Bone marrow (tissue), 2 donors: ENCODE results near the gene CEPT1.
A peak's percentile ranks its signal among the peaks of the same experiment; 100 is the strongest.

Experiments used
- DNase-seq, 2 donors: peaks; one replicate each; lab custom pipeline; 2025; lab: John Stamatoyannopoulos, UW

CEPT1 gene

DNA sequence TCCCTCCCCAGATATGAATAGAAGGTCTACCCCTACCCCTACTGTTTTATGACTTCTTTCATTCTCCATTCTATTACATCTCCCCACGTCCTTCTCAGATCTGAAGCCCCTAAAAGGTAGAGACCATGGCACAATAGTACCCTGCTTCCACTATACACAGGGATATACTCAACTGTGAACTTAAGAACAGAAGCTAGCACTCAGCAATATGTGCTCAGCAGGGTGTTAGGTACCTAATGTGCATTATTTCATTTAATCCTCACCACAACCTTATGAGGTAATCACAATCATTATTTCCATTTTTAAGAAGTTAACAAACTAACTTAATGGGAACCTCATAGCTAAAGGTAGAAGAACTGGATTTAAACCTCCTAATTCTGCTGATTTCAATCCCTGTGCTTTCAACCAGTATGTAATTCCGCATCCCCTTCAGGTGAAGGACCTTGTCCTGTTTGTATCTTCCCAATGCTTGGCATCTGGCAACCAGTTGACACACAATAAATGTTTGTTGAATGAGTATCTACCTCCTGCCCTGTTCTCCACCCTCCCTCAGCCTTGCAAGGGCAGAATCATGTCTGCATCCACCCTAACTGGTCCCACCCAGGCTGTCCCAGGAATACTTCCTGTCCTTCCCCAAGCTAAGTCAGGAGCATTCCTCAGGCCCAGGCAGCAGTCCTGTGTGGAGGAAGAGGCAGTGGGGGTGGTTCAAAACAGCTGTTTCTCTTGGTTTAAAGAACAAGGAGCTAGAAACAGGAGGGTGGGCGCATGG is 53.9 kb downstream of the CEPT1 start:
- no peak for DNase-seq

DNA sequence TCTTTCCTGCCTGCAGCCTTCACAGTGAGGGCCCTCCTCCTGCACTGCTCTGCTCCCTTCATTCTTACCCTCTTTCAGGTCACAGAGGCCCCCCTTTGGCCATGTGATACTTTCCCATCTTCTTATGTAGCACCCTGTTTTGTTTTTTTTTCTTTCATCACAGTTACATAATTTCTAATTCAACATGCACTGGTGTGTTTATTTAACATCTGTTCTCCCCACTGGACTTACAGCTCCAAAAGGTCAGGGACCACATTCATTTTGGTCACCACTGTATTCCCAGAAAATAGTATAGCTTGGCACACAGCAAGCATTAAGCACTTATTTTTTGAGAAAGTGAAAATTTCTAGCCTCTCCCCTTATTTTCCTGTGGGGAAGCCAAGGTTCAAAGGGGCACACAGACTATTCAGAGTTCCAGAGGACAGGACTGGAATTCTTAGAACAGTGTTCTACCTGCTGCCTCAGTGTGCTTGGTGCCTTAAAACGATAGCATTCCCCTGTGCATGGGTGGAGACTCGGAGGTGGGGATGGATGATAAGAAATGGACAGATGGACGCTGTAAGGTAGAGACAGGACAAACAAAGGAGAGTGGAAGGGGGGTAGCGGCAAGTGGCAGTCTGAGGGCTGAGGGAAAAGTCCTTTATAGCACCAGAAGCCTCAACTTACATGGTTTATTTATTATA is 55.1 kb downstream of the CEPT1 start:
- no peak for DNase-seq

DNA sequence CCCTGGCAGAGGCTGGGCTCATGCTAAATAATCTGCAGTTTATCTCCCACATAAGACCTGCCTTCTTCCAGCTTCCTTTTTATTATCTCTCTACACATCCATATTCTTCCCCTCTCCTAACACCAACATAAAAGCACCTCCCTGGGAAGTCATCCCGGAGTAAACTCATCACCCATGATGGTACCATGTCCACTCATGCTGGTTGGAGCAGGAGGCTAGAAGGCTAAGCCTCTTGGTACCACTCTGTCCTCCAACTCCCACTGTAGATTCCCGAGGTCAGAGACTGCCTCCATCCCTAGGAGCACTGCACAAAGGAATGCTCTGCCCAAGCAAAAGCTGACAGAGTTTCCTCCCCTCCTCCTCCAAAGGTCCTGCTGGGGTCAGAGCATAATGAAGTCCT is 56.2 kb downstream of the CEPT1 start:
- DNase-seq: no peak

DNA sequence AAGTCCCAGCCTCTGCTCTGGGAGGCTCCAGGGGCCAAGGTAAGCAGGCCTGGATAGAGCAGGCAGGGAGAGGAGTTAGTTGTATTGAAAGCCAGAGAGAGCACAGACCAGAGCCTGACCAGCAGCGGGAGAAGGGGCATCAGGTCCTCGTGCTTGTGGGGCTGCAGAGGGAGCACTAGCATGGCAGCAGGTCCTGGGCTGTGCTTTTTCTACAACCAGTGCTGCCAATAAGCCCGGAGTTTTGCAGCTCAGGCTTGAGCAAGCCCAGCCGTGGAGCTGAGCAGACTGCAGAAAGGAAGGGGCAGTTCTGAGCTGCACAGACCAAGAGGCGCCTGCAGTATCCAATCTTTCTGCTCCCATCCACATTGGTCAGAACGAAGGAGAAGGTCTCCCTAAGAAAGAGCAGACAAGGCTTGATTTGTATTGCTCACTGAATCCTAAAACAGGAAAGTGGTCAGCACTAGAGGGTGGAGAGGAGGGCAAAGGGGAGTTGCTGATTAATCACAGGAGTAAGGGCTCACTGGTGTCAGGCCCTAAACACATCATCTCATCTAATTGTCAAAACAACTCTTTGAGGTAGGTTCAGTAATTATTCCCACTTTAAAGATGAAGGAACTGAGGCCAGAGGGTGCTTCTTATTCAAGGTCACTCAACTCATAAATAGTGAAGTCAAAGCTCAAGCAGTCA is 57.7 kb downstream of the CEPT1 start:
- no peak for DNase-seq

DNA sequence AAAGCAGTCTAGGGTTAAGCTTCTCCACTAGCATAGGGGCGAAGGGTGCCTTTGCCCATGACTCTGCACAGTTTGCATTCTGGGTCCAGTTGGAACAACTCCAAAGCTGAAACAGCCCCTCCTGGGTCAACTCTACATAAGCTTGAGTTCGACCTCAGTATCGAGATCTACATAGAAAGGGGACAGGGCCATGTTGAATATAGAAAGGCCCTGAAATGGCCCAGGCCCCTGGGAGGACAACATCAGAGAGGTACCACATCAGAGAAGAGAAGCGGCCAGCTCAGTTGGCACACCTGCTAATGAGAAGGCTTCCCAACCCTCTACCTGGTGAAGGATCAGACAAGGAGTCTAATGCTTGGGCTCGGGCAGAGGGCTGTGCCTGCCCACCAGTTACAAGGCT is 58.8 kb downstream of the CEPT1 start:
- DNase-seq: no peak

DNA sequence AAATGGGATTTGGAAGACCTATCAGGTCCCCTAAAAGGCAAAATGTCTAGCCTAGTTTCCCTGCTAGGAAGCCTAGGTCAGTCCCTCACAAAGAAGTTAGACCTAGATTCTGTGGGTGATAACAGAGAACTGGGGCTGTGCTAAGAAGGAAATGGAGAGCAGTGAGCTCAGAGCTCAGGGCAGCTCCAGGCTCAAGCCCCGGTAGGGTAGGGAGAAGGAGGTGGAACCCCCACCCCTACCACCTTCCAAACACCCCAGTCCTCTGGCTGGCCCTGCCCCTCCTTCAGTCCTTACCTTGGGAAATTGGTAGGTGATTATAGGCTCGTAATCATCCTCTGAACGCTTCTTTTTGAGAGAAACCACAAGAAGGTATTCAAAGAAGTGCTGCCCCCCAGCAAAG is 59.3 kb downstream of the CEPT1 start:
- DNase-seq: no peak

DNA sequence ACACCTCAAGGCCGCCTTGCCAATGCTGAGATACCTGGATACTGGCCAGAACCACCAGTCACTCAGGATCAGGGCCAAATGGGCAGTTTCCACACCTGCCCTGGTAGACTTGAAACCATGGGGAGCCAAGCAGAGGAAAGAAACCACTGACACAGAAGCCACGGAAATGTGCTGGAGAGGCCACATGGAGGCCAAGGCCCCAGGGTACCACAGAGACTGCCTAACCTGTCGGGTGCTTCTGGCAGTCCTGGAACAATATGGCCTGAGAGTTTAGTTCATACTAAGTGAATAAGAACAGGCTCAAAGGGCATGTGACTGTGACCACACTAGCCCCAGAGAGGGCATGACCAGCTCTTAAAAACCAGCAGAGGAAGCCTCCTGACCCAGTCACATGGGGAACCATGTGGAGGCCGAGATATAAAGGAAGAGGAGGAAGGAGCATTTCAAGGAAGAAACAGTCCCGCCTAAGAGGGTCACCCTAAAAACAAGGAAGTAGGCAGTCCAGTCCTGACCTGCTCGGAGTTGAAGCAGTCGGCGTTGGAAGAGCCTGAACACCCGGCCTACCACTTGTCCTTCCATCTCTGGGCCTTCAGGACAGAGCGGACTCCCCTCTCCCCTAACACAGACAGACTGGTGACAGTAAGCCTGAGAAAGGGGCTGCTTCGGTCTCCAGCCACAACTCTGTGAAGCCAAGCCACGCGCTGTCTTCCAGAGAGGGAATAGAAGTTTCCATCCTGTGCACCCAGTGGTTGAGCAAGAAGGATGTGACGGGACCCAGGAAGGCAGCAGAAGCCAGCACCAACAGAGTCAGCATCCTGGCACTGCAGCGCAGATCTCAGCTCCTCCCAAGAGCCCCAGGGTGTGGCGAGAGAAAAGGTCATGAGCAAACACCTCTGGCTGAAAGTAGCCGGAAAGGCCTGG is 60.1 kb downstream of the CEPT1 start, which contains the start of gene DENND2D:
Gene DENND2D (minus strand): TSS at position 766 of the 921 bp plus-strand sequence. CDS start 187 bp downstream, at position 579.
- no peak for DNase-seq

DNA sequence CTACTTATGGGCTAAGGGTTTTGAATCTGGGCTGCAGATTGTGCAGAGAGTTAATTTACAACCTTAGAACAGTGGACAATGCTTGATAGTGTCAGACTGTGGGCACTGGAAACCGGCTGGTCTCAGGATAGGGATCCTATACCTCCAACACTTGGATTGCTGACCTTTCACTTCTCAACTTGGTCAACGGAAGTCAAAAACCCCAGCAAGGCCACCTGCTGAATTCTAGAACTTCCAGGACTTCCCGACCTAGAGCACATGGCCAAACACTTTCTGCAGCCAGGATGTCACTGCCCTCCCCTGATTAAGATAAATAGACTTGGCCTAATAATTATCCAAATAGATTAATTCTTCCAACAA is 60.8 kb downstream of the CEPT1 start:
- no peak for DNase-seq

DNA sequence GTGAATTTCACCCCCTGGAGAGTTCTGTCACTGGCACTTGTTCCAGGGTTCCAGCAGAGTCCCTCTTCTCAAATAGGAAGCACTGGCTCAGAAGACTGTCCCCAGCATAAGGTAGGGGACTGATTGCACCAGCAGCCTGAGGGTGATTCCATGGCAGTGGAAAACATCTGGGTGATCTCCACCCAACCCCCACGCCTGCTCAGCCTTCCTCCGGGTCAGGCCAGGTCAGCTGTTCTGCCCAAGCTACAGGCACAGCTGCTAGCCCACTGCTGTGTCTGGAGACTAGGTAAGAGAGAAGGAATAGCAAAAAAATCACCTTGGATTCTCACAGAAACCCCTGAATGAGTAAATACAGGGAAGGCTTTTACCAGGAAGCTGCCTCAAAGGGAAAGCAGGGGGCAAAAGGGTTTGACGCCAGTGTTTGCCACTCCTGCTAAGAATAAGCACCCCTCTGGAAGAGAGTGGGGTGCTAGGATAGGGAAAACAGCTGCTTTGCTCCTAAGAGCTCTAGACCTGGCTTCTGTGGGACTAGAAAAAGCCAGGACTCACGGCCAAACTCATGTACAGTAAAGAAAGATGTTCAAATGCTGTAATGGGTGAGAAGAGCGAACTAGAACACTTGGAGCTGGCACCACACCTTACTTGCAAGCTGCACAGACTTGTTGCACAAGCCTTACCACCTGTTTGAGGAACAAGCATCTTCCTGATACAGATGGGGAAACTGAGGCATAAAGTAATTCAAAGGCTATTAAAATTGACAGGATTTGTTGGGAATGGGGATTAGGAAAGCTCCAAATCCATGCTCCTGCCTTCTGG is 61.5 kb downstream of the CEPT1 start:
- DNase-seq: no peak

DNA sequence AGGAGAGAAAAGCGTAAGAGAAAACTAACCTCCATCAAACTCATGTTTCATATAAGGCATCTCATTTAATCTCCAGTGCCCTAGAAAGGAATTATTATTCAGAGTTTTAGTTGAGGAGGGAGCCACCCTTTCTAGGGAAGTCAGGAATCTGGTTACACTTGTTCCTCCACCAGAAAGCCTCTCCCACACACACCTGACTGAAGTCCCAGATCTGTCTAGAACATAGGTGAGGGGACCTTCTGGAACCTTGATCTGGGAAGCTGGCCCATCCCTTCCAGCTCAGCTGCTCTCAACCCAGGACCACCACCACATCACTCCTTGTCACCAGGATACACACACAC is 62.3 kb downstream of the CEPT1 start:
- no peak for DNase-seq

DNA sequence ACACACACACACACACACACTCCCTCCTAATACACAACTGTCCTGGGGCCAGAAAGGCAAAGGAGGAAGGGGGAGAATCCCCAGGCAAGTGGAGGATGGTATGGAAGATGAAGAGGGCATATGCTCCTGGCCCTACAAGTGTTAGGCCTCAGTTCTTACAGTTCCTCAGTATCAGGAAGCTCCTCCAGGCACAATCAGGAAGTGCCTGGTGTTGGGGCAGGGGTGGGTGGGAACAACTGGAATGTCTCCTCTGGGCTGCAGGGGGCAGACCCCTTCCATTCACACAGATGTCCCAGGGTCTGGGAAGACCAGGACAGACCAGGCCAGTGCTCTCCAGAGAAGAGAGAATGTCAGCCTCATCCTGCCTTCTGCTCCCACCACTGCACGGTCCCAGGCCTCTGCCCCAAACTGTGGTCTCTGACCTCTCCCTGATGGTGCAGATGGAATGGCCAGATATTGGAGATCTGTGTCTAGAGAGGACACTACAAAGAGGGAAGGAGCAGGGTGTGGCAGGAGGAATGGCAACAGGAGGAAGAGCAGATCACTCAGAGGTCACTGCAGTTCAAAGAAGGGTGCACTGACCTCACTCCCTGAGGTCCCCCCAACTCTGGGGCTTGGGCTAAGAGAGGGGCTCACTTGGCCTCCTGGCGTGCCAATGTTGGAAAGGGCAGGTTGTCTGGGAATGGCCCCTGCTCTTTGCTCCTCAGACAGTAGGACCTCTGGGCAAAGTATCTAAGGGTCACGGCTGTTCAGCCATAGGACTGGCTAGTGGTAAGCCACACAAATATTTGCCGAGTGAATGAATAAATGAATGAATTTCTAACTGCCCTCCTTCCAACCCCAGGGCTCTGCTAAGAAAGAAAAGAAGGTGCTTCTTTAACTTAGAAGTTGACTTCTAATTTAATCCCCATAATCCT is 62.9 kb downstream of the CEPT1 start:
- no peak for DNase-seq

DNA sequence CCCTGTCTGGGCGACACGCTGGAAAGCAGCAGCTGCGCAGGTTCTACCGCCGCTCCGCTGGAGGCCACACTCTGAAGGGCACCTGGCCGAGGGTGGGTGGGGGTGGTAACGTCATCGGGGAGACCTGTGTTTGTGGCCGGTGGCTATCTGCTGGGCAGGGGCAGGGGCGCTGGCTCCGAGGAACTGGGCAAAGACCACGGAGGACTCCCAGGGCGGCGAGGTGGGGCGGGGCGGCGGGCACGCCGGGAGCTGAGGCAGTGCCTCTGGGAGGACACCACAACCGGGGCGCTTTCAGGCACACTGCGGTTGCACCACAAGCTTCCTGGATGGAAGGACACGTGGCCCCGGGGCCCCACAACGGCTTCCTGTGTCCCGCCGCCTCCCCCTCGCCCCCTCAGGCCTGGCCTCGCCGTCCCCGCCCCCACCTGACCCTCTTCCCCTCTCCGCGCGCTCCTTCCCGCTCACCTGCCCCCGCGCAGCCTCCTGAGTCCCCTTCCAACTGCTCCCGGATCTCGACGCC is 63.7 kb downstream of the CEPT1 start:
- DNase-seq: peak in 1 of 2 donors; percentile 25

DNA sequence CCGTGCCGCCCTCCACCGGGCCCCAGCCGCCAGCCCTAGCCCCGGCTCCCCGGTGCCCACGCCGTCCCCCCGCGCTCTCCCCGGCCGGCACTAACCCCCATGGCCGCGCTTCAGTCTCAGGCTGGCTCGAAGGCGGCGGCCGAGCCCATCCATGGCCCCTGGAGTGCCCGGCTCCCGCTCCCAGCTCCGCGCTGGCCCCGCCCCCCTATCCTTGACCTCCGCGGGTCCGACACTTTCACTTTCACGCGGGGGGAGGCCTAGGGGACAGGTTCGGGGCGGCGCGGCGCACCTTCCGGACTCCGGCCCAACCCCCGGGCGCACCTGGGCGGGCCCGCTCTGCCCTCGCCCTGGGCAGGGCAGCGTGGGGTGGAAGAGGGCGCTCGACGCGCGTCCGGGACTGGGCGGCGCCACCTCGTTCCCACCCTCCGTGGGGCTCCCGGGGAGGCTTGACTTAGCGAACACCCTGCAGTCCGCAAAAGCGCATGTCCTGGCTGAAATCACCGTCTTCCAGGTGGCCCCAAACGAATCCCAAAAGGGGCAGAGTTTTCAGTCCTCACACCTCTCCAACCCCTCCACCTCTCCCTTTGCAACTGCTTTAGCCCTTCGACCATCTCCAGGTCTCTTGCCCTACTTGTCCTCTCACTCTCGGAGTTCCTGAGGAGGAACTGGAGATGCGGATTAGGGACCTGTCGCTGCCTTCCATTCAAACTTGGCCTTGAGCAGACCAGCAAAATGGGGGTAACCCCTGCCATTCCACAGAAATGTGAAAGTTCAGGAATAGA is 64.4 kb downstream of the CEPT1 start:
- no peak for DNase-seq

DNA sequence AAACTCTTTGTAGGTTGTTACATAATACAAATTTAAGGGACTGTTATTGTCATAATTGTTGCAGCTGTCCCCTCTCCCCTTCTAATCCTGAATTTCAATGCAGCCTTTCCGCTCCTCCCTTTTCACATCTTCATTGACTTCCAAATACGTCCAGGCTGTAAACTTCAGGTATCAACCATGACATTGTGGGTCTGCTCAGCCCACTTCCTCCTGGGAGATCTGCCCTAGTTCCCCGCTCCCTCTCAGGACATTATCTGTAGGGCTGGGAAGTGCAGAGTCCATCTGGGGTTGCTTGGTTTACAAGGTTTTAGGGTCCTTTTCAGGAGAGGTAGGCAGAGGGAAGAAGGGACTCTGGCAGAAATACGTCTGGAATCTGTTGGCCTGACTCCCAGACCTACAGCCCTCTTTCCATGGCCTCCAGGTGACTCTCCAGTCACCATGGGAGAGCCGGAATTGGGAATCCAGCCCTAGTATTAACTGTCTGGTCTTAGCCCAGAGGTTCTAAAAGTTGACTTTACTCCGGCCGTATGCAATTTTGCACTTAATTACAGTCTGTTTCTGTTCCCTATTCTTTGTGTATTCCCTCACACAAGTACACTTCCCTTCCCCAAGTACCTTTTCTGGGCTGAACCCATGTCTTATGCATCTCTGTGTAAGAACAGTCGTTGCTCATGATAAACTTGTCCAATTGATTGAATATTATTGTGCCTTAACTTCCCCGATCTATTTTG is 65.1 kb downstream of the CEPT1 start:
- DNase-seq: no peak

DNA sequence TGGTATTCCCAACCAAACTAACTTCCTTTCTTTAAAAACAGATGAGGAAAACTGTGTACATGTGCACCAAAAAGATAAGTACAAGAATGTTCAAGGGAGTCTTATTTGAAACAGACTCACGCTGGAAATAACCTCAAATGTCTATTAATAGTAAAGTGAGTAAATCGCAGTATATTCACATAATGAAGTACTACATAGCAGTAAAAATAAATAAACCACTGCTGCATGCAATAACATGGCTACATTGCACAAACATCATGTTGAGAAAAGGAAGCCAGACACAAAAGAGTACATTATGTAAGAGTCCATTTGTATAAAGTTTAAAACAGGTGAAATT is 65.7 kb downstream of the CEPT1 start:
- DNase-seq: no peak

DNA sequence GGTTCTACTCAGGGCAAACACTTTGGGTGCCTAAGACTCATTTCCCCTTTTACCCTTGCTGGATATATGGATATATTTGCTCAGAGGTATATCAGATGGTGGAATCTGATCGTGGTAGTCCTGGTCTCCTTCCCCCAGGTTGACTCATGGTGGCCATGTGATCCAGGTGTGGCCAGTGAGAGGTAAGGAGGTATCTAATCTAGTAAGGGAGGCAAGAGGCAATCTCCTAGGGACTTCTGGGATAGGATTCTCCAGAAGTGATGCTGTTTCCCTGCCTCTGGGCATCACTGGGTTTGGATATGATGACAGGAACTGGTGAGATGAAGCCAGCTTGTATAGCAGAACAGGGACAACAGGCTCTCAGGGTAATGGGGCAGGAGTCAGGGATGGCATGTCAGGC is 68.9 kb downstream of the CEPT1 start:
- DNase-seq: no peak

DNA sequence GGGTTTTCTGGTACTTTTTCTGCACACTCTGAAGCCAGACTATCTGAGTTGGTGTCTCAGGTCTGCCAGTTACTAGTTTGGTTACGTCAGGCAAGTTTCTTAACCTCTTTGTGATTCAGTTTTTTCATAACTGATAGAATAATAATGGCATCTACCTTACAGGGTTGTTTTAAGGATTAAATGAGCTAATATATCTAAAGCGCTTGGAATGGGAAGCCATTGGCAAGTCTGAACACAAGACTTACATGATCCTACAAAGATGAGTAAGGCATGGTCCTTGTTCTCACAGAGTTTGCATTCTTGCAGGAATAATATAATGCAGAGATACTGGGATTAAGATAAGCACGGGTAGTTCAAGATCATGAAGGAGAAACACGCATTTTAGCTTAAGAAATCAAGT is 69.6 kb downstream of the CEPT1 start:
- DNase-seq: no peak

DNA sequence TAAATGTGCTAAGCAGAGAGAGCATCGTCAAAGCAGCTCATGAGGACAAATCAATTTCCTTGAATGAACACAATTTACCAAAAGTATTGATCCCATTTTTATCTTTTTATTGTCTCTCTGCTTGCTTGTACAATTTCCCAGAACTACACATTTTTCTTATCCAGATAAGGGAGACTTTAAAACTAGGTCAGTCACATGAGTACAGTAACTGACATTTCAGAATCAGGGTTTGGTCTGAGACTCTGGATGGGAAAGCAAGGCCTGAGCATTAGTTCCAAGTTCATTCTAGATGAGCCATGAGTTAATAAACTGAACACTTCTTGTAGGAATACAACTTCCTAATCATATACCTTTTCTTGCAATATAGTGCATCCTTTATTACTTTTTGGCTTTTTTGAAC is 71.9 kb downstream of the CEPT1 start:
- DNase-seq: no peak
